B cell (primary cell): ENCODE data around the gene SPEM2. TPM values are rescaled to one million over a fixed set of nuclear protein-coding genes. Genes with fewer than 3 reads are reported as not detected.

Source experiments
- ATAC-seq: fragments of 200-7000 bp; cut with Tn5 transposase; one replicate; pipeline ENCODE4 v1.10.0; 2021; ENCODE audit warnings: low read depth, mild to moderate bottlenecking, moderate number of reproducible peaks, moderate library complexity
- CTCF ChIA-PET: fragments of 350-600 bp; sonication (Branson Sonifier 250); formaldehyde crosslinking; loops from one replicate; lab custom pipeline; 2021; ENCODE audit warnings: antibody characterized with exemption, inconsistent platforms; lab: Charles Lee
- POLR2A ChIA-PET: fragments of 350-600 bp; sonication (Branson Sonifier 250); formaldehyde crosslinking; loops from one replicate; lab custom pipeline; 2021; ENCODE audit warnings: antibody characterized with exemption; lab: Charles Lee
- DNase-seq: peaks from one replicate; pipeline ENCODE4 v3.0.0; 2013
- H2AFZ ChIP-seq: 2 replicates; pipeline ENCODE4 v1.6.1; 2012; ENCODE audit warnings: mild to moderate bottlenecking, low read depth, low read length; ENCODE audit not compliant: insufficient read depth, poor library complexity, severe bottlenecking
- H3K27ac ChIP-seq, 2 donors: 1 replicate in 1 of 2; 2 replicates in 1 of 2; pipeline ENCODE4 v1.5.1; 2012 to 2013; ENCODE audit warnings: low read length in 2 of 2, mild to moderate bottlenecking in 2 of 2, moderate library complexity in 1 of 2
- H3K27me3 ChIP-seq, 4 experiments: fragments of 200-600 bp in 1 of 4; sonication (generic) in 1 of 4; replicated peaks in 1 of 4; 1 replicate in 2 of 4; 2 replicates in 2 of 4; pipeline versions ENCODE4 v1.6.1 to v1.7.0; 2013 to 2016; ENCODE audit warnings: low read length in 3 of 4, mild to moderate bottlenecking in 2 of 4, mixed read lengths in 1 of 4, moderate library complexity in 1 of 4; ENCODE audit not compliant: insufficient read depth in 4 of 4, control insufficient read depth in 3 of 4; ENCODE audit errors: control extremely low read depth in 1 of 4
- H3K36me3 ChIP-seq, 2 experiments: replicated peaks in 1 of 2; 1 replicate in 1 of 2; 2 replicates in 1 of 2; pipeline versions ENCODE4 v1.6.1 to v1.7.1; 2013; ENCODE audit warnings: low read length in 1 of 2; ENCODE audit not compliant: insufficient read depth in 2 of 2, control insufficient read depth in 1 of 2; ENCODE audit errors: control extremely low read depth in 1 of 2, extremely low read depth in 1 of 2
- H3K4me1 ChIP-seq, 2 donors: fragments of 200-600 bp in 1 of 2; sonication (generic) in 1 of 2; 1 replicate in 1 of 2; 2 replicates in 1 of 2; pipeline versions ENCODE4 v1.5.1 to v1.6.1; 2013 to 2017; ENCODE audit warnings: low read length in 2 of 2; ENCODE audit not compliant: control insufficient read depth in 2 of 2, insufficient read depth in 2 of 2
- H3K4me2 ChIP-seq: replicated peaks from 2 replicates; pipeline ENCODE3; 2012; ENCODE audit warnings: mild to moderate bottlenecking, low read depth, low read length; ENCODE audit not compliant: poor library complexity, severe bottlenecking
- H3K4me3 ChIP-seq, 5 experiments: fragments of 200-600 bp in 1 of 5; sonication (generic) in 1 of 5; 1 replicate in 3 of 5; 2 replicates in 2 of 5; pipeline versions ENCODE4 v1.5.1 to v1.7.0; 2011 to 2016; ENCODE audit warnings: low read length in 4 of 5, mild to moderate bottlenecking in 4 of 5, low read depth in 2 of 5, control low read depth in 1 of 5, moderate library complexity in 1 of 5; ENCODE audit not compliant: insufficient read depth in 1 of 5; ENCODE audit errors: control extremely low read depth in 1 of 5, extremely low read depth in 1 of 5
- H3K79me2 ChIP-seq: fragments of 200-600 bp; sonication (generic); one replicate; pipeline ENCODE4 v1.6.0; 2016; ENCODE audit warnings: low read length; ENCODE audit not compliant: control insufficient read depth, insufficient read depth
- H3K9ac ChIP-seq: fragments of 200-600 bp; sonication (generic); 2 replicates; pipeline ENCODE4 v1.6.1; 2017; ENCODE audit warnings: mild to moderate bottlenecking, low read length, moderate library complexity
- H3K9me3 ChIP-seq, 3 donors: one replicate each; pipeline versions ENCODE4 v1.6.1 to v1.7.1; 2013; ENCODE audit warnings: low read length in 2 of 3; ENCODE audit not compliant: control insufficient read depth in 2 of 3, insufficient read depth in 1 of 3; ENCODE audit errors: control extremely low read depth in 1 of 3
- H4K20me1 ChIP-seq: 2 replicates; pipeline ENCODE4 v1.6.0; 2012; ENCODE audit warnings: mild to moderate bottlenecking, low read length; ENCODE audit not compliant: insufficient read depth, control insufficient read depth, poor library complexity, severe bottlenecking
- H3K27ac Mint-ChIP-seq: one replicate; pipeline ENCODE4 v1.8.0; 2021; ENCODE audit warnings: mixed read lengths
- H3K27me3 Mint-ChIP-seq: one replicate; pipeline ENCODE4 v1.8.0; 2021; ENCODE audit warnings: mixed read lengths
- H3K4me1 Mint-ChIP-seq: one replicate; pipeline ENCODE4 v1.8.0; 2021; ENCODE audit warnings: mixed read lengths
- H3K4me3 Mint-ChIP-seq: one replicate; pipeline ENCODE4 v1.8.0; 2021; ENCODE audit warnings: mixed read lengths
- H3K9me3 Mint-ChIP-seq: one replicate; pipeline ENCODE4 v1.8.0; 2022; ENCODE audit warnings: mixed read lengths; ENCODE audit not compliant: insufficient read depth
- EZH2 ChIP-seq: IDR thresholded peaks from 2 replicates; pipeline ENCODE4 v1.6.1; 2012; ENCODE audit warnings: borderline replicate concordance, low read depth, mild to moderate bottlenecking, moderate library complexity, low read length; ENCODE audit not compliant: insufficient read depth, poor library complexity, severe bottlenecking
- WGBS: methylation state at CpG from one replicate; pipeline ENCODE4 v1.1.5; 2013; ENCODE audit warnings: missing lambda C conversion rate; ENCODE audit not compliant: insufficient coverage; 5-methylcytosine and 5-hydroxymethylcytosine counted together
- intact Hi-C: fragments of 100-400 bp; cut with micrococcal nuclease; formaldehyde crosslinking; loops from one replicate; pipeline ENCODE4 v1.10.0; 2022
- polyA plus RNA-seq: library from polyadenylated mRNA; depleted of rRNA; stranded (reverse); fragments of >200 nt; gene quantifications from 2 replicates; pipeline ENCODE4 v1.2.3, GENCODE V29; 2012
- total RNA-seq, 2 donors: library from RNA; stranded (reverse); fragments of 120-200 nt in 1 of 2; gene quantifications; 1 replicate in 1 of 2; 2 replicates in 1 of 2; pipeline versions ENCODE4 v1.2.3 to v1.2.4, GENCODE V29; 2013 to 2022
- TF ChIP-seq, protein P1 (sequence below): fragments of 200-600 bp; IDR thresholded peaks from one replicate; pipeline ENCODE4 v1.8.0; 2022; ENCODE audit warnings: antibody characterized with exemption, mild to moderate bottlenecking

The SPEM2 gene
- total and polyA plus RNA-seq, 2 donors (not counting 1 experiment from before 2014, with no cell fraction given): not detected

DNA sequence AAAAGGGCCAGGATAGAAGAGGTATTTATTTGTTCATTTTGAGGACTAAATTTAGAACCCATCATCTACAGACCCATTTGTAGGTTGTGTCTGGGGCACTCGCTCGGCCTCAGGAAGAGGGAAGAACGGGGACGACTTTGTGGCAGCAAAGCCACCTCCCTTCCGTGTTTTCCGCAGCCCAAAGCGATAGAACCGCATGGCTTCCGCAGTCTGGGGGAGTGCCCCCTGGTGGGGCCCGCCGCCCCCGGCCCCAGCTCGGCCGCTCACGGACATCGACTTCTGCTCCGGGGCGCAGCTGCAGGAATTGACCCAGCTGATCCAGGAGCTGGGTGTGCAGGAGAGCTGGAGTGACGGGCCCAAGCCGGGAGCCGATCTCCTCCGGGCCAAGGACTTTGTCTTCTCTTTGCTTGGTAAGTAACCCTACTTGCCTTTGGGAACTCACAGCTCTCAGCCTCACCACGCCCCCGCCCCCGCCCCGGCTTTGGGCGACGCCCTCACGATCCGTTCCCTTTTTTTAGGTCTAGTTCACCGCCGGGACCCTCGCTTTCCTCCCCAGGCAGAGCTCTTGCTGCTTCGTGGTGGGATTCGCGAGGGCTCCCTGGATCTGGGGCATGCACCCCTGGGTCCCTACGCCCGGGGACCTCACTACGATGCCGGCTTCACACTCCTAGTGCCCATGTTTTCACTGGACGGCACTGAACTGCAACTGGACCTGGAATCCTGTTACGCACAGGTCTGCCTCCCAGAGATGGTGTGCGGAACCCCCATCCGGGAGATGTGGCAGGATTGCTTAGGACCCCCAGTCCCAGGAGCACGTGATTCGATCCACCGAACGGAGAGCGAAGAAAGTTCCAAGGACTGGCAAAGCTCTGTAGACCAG lies 10.5 kb downstream of the SPEM2 start:
- Mint-ChIP-seq H3K27ac (peak overlapping the region; percentile 94), H3K4me3 (peak overlapping the region; percentile 96), H3K27me3 (peaks cover 24% of the 10 kb centered on the region), H3K9me3 (no peaks in the 10 kb centered on the region), H3K4me1 (peaks cover 46% of the 10 kb centered on the region)
- CTCF ChIA-PET: interaction anchor here (0.8 to 4.2 kb wide), 38 partner anchors 10 to 390 kb away, joined by 3 to 43 read pairs (median 6); partner anchors contain the start of genes ACAP1, CD68, CHRNB1 and MPDU1
- intact Hi-C loops: loop anchor here (1.0 to 5.0 kb wide), 11 partner anchors 19 to 1949 kb away; partner anchors contain the start of genes DERL2, ELP5, MIS12 and POLR2A
- H3K27ac ChIP-seq: peak overlapping the region; percentile 80 to 82
- H4K20me1 ChIP-seq: peaks cover 49% of the 10 kb centered on the region
- H3K9me3 ChIP-seq: peaks cover 0 to 30% (median 0%) of the 10 kb centered on the region in 3 donors
- DNase-seq (no peak), ATAC-seq (peak; percentile 29)
- H3K79me2 ChIP-seq: peaks cover 27% of the 10 kb centered on the region
- H3K4me3 ChIP-seq: peak overlapping the region; percentile 77 to 93 (median 79)
- H3K9ac ChIP-seq: peak overlapping the region; percentile 81
- WGBS: 13% methylated on average over 47 of the region's 49 CpGs
- peak overlapping the region; percentile 93 for H3K4me2 ChIP-seq
- H3K27me3 ChIP-seq: peaks cover 0 to 31% (median 20%) of the 10 kb centered on the region in 4 experiments
- H3K36me3 ChIP-seq: no peaks in the 10 kb centered on the region
- no peak for TF ChIP-seq EZH2
- TF ChIP-seq, protein P1, sequence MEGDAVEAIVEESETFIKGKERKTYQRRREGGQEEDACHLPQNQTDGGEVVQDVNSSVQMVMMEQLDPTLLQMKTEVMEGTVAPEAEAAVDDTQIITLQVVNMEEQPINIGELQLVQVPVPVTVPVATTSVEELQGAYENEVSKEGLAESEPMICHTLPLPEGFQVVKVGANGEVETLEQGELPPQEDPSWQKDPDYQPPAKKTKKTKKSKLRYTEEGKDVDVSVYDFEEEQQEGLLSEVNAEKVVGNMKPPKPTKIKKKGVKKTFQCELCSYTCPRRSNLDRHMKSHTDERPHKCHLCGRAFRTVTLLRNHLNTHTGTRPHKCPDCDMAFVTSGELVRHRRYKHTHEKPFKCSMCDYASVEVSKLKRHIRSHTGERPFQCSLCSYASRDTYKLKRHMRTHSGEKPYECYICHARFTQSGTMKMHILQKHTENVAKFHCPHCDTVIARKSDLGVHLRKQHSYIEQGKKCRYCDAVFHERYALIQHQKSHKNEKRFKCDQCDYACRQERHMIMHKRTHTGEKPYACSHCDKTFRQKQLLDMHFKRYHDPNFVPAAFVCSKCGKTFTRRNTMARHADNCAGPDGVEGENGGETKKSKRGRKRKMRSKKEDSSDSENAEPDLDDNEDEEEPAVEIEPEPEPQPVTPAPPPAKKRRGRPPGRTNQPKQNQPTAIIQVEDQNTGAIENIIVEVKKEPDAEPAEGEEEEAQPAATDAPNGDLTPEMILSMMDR: peak; percentile 46
- H2AFZ ChIP-seq: peak overlapping the region; percentile 83
- POLR2A ChIA-PET: interaction anchor here (0.8 to 3.2 kb wide), 17 partner anchors 8 to 251 kb away, joined by 3 to 27 read pairs (median 4); partner anchors contain the start of genes GPS2, MPDU1, POLR2A and SENP3
- H3K4me1 ChIP-seq: peaks cover 47 to 52% of the 10 kb centered on the region in 2 donors
